ENCODE measurements around the gene SLIT1. TPM values are rescaled to one million over a fixed set of nuclear protein-coding genes. Genes with fewer than 3 reads are reported as not detected.

The SLIT1 gene
- total and polyA plus RNA-seq, 2 of the 8 experiments (the other 6 are each of a cell fraction or from before 2014, with no cell fraction given): 0.70 to 0.88 TPM

DNA sequence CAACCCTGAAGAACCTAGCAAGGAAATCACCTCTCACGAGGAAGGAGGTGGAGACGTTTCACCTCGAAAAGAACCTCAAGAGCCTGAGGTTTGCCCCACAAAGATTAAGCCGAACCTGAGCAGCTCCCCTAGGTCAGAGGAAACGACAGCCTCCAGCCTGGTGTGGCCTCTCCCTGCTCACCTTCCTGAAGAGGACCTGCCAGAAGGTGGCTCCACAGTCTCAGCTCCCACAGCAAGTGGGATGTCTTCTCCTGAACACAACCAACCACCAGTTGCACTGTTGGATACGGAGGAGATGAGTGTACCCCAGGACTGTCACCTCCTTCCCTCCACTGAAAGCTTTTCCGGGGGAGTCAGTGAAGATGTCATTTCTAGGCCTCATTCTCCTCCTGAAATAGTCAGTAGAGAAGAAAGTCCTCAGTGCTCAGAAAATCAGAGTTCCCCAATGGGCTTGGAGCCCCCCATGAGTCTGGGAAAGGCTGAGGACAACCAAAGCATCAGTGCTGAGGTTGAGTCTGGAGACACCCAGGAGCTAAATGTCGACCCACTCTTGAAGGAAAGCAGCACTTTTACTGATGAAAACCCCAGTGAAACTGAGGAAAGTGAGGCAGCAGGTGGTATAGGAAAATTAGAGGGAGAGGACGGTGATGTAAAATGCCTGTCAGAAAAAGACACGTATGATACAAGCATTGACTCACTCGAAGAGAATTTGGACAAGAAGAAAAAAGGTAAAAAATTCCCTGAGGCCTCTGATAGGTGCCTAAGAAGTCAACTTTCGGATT lies 203.4 kb downstream of the SLIT1 start (continued):
- no peak for TF ChIP-seq SAP30 (IDR thresholded peaks at IDR 0.05; ENCODE audit: insufficient read depth, insufficient replicate concordance, low read length)
- no peak for TF ChIP-seq EP300 (IDR thresholded peaks at IDR 0.05; ENCODE audit: borderline replicate concordance in 1 of 2, low read depth in 2 of 2, low read length in 2 of 2)
- no peak for TF ChIP-seq SIX5 (IDR thresholded peaks at IDR 0.05; ENCODE audit: low read depth, low read length)
- TF ChIP-seq RXRA (IDR thresholded peaks at IDR 0.05; ENCODE audit: insufficient read depth, low read depth, low read length): no peak
- TF ChIP-seq, protein P1, sequence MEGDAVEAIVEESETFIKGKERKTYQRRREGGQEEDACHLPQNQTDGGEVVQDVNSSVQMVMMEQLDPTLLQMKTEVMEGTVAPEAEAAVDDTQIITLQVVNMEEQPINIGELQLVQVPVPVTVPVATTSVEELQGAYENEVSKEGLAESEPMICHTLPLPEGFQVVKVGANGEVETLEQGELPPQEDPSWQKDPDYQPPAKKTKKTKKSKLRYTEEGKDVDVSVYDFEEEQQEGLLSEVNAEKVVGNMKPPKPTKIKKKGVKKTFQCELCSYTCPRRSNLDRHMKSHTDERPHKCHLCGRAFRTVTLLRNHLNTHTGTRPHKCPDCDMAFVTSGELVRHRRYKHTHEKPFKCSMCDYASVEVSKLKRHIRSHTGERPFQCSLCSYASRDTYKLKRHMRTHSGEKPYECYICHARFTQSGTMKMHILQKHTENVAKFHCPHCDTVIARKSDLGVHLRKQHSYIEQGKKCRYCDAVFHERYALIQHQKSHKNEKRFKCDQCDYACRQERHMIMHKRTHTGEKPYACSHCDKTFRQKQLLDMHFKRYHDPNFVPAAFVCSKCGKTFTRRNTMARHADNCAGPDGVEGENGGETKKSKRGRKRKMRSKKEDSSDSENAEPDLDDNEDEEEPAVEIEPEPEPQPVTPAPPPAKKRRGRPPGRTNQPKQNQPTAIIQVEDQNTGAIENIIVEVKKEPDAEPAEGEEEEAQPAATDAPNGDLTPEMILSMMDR (IDR thresholded peaks at IDR 0.05; ENCODE audit: control extremely low read depth in 1 of 3, insufficient read depth in 1 of 3, low read depth in 1 of 3, low read length in 3 of 3): no peak
- TF ChIP-seq NANOG (IDR thresholded peaks at IDR 0.05; ENCODE audit: insufficient read depth, low read depth, low read length, poor library complexity, severe bottlenecking): no peak
- no peak for TF ChIP-seq KDM5A (IDR thresholded peaks at IDR 0.05; ENCODE audit: low read length)
- TF ChIP-seq PHF8 (conservative IDR thresholded peaks at IDR 0.05; ENCODE audit: low read depth, low read length): no peak

Data from H1 (cell line).